Prostate gland (tissue), 2 donors: ENCODE measurements around the gene KIF26B.

Source experiments
- POLR2AphosphoS5 ChIP-seq: sonication (generic); formaldehyde crosslinking; IDR thresholded peaks from one replicate; pipeline ENCODE4 v1.6.1; 2017; ENCODE audit warnings: antibody characterized with exemption
- TF ChIP-seq, protein P1 (sequence below), 4 experiments: fragments of 200-600 bp in 2 of 4; fragments of 450-650 bp in 2 of 4; sonication (generic) in 2 of 4; IDR thresholded peaks; 1 replicate in 3 of 4; 2 replicates in 1 of 4; pipeline ENCODE4 v1.5.1; 2016 to 2019; ENCODE audit warnings: antibody characterized with exemption in 4 of 4, mild to moderate bottlenecking in 2 of 4, moderate library complexity in 2 of 4

DNA sequence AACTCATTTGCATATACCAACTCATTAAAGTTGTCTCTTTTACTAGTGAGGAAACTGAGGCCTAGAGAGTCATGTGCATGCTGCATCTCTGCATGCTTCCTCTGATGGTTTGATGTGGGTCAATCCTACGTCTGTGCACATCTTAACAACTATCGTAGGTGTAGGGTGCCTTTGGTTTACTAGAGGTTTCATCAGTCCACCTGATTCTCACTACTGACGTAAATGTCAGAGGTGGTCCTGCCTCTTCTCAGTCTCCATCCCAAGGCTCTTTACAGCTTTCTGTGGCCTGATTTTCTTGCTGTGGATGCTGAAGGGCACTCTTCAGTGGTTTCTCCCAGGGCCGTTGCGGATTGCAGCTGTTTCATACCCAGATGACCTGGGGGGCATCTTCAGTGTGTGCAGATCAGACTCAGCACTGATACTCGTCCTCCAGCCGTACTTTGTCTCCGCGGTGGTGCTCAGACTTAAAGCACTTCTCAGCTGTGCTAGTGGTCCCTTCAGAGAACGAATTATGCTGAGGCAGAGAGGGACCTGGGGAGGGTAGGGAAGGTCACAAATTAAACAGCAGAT, 407.0 kb downstream of the KIF26B start:
- TF ChIP-seq, protein P1, sequence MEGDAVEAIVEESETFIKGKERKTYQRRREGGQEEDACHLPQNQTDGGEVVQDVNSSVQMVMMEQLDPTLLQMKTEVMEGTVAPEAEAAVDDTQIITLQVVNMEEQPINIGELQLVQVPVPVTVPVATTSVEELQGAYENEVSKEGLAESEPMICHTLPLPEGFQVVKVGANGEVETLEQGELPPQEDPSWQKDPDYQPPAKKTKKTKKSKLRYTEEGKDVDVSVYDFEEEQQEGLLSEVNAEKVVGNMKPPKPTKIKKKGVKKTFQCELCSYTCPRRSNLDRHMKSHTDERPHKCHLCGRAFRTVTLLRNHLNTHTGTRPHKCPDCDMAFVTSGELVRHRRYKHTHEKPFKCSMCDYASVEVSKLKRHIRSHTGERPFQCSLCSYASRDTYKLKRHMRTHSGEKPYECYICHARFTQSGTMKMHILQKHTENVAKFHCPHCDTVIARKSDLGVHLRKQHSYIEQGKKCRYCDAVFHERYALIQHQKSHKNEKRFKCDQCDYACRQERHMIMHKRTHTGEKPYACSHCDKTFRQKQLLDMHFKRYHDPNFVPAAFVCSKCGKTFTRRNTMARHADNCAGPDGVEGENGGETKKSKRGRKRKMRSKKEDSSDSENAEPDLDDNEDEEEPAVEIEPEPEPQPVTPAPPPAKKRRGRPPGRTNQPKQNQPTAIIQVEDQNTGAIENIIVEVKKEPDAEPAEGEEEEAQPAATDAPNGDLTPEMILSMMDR (IDR thresholded peaks at IDR 0.05), result no peak
- TF ChIP-seq POLR2AphosphoS5, result no peak
